NCI-H1092 treated with DMSO at 0.1 percent for 48 hours (cell line): Measurements from ENCODE around the gene SPDYE1.
"Not testable (repeated sequence)": the region's sequence is repeated elsewhere in the genome, so short reads cannot be mapped to it uniquely, and the experiment has no call there.

Experiments
- DNase-seq: peaks from one replicate; lab custom pipeline; 2025; lab: John Stamatoyannopoulos, UW

SPDYE1 gene

GRCh38 chr7:43997532-43997931 lies at the start of gene SPDYE1:
Gene SPDYE1, plus strand, starts transcription at chr7:43997897. Its CDS starts 2,053 bp downstream, at chr7:43999950.
- not testable (repeated sequence) for DNase-seq

GRCh38 chr7:43952028-43952427 lies 45.7 kb upstream of the SPDYE1 start:
- DNase-seq, result no peak

GRCh38 chr7:43953071-43953470 lies 44.6 kb upstream of the SPDYE1 start:
- DNase-seq, result no peak

GRCh38 chr7:43954524-43955228 lies 43.0 kb upstream of the SPDYE1 start:
- DNase-seq, result no peak

- DNase-seq, result no peak
Observed at GRCh38 chr7:43956027-43956426, 41.7 kb upstream of the SPDYE1 start.

GRCh38 chr7:43960933-43961332 lies 36.8 kb upstream of the SPDYE1 start:
- DNase-seq, result no peak

- not testable (repeated sequence) for DNase-seq
Observed at GRCh38 chr7:43966392-43966791, 31.3 kb upstream of the SPDYE1 start.

- not testable (repeated sequence) for DNase-seq
Observed at GRCh38 chr7:43968172-43969040, 29.3 kb upstream of the SPDYE1 start.

GRCh38 chr7:43969586-43969985 lies 28.1 kb upstream of the SPDYE1 start:
- not testable (repeated sequence) for DNase-seq

- DNase-seq, result not testable (repeated sequence)
Observed at GRCh38 chr7:43970698-43971097, 27.0 kb upstream of the SPDYE1 start.

GRCh38 chr7:43974033-43974573 lies 23.6 kb upstream of the SPDYE1 start:
- DNase-seq, result not testable (repeated sequence)

GRCh38 chr7:43974725-43975482 lies 22.8 kb upstream of the SPDYE1 start:
- DNase-seq, result not testable (repeated sequence)

- DNase-seq, result no peak
Observed at GRCh38 chr7:43977525-43977924, 20.2 kb upstream of the SPDYE1 start.

GRCh38 chr7:43978102-43978501 lies 19.6 kb upstream of the SPDYE1 start:
- not testable (repeated sequence) for DNase-seq

GRCh38 chr7:43982848-43983247 lies 14.8 kb upstream of the SPDYE1 start:
- DNase-seq, result peak; percentile 44

GRCh38 chr7:43983736-43984135 lies 14.0 kb upstream of the SPDYE1 start:
- DNase-seq, result not testable (repeated sequence)

GRCh38 chr7:43985904-43986864 lies 11.5 kb upstream of the SPDYE1 start:
- DNase-seq, result not testable (repeated sequence)

GRCh38 chr7:43987476-43987875 lies 10.2 kb upstream of the SPDYE1 start:
- DNase-seq, result not testable (repeated sequence)

- DNase-seq, result not testable (repeated sequence)
Observed at GRCh38 chr7:43990011-43990585, 7.6 kb upstream of the SPDYE1 start.

GRCh38 chr7:43990829-43991228 lies 6.9 kb upstream of the SPDYE1 start:
- DNase-seq, result not testable (repeated sequence)
